ENCODE results near the gene CST4. TPM values are rescaled to one million over a fixed set of nuclear protein-coding genes. Genes with fewer than 3 reads are reported as not detected.

Gene CST4
- total RNA-seq, 1 experiment from 2014 or later = not detected

- TF ChIP-seq ATF2 (CRISPR knock-in tag; IDR thresholded peaks at IDR 0.05; ENCODE audit: borderline replicate concordance, low read depth) (no peak), NFYB (CRISPR knock-in tag; conservative IDR thresholded peaks at IDR 0.05; ENCODE audit: low read depth) (no peak), ETV6 (CRISPR knock-in tag; IDR thresholded peaks at IDR 0.05) (no peak), FOXJ3 (CRISPR knock-in tag; IDR thresholded peaks at IDR 0.05; ENCODE audit: borderline replicate concordance) (no peak), MYBL2 (CRISPR knock-in tag; IDR thresholded peaks at IDR 0.05) (no peak), JUN (CRISPR knock-in tag; IDR thresholded peaks at IDR 0.05) (no peak), ZNF138 (CRISPR knock-in tag; conservative IDR thresholded peaks at IDR 0.05) (no peak)
- TF ChIP-seq, protein P1, sequence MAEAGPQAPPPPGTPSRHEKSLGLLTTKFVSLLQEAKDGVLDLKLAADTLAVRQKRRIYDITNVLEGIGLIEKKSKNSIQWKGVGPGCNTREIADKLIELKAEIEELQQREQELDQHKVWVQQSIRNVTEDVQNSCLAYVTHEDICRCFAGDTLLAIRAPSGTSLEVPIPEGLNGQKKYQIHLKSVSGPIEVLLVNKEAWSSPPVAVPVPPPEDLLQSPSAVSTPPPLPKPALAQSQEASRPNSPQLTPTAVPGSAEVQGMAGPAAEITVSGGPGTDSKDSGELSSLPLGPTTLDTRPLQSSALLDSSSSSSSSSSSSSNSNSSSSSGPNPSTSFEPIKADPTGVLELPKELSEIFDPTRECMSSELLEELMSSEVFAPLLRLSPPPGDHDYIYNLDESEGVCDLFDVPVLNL (CRISPR knock-in tag; IDR thresholded peaks at IDR 0.05; ENCODE audit: borderline replicate concordance, low read depth) = no peak
Observed at GRCh38 chr20:23654000-23654399, 34.8 kb downstream of the CST4 start (continued).

GRCh38 chr20:23653400-23653938 lies 35.4 kb downstream of the CST4 start:
- Mint-ChIP-seq H3K4me1 (peaks cover 12% of the 10 kb centered on the region), H3K27me3 (ENCODE audit: low read depth) (peaks cover 4% of the 10 kb centered on the region; the same call in 1 of the 2 replicates), H3K27ac (0 out of 2 replicates have a peak overlapping the region, but pooled peaks have one; percentile 45), H3K4me3 (no peak overlapping the region), H3K36me3 (no peaks in the 10 kb centered on the region), H3K9me3 (no peaks in the 10 kb centered on the region; the same call in 1 of the 2 replicates)
- ATAC-seq (no peak), DNase-seq (ENCODE audit: low spot score) (no peak)
- TF ChIP-seq KAT7 (CRISPR knock-in tag; IDR thresholded peaks at IDR 0.05; ENCODE audit: borderline replicate concordance) = no peak
- no peak for TF ChIP-seq SOX15 (CRISPR knock-in tag; IDR thresholded peaks at IDR 0.05)
- TF ChIP-seq FOXK1 (CRISPR knock-in tag; IDR thresholded peaks at IDR 0.05) = no peak
- no peak for TF ChIP-seq ZNF263 (CRISPR knock-in tag; IDR thresholded peaks at IDR 0.05; ENCODE audit: low read depth)
- no peak for TF ChIP-seq ATF3 (CRISPR knock-in tag; conservative IDR thresholded peaks at IDR 0.05)
- TF ChIP-seq NFE2L1 (CRISPR knock-in tag; IDR thresholded peaks at IDR 0.05) = no peak
- no peak for TF ChIP-seq NFYB (CRISPR knock-in tag; conservative IDR thresholded peaks at IDR 0.05; ENCODE audit: low read depth)
- TF ChIP-seq GRHL2 (CRISPR knock-in tag; IDR thresholded peaks at IDR 0.05; ENCODE audit: insufficient replicate concordance, severe bottlenecking) = no peak
- TF ChIP-seq ZNF138 (CRISPR knock-in tag; conservative IDR thresholded peaks at IDR 0.05) = no peak
- TF ChIP-seq SP1 (CRISPR knock-in tag; conservative IDR thresholded peaks at IDR 0.05) = no peak
- no peak for TF ChIP-seq SMAD4 (CRISPR knock-in tag; IDR thresholded peaks at IDR 0.05)
- TF ChIP-seq, protein P2, sequence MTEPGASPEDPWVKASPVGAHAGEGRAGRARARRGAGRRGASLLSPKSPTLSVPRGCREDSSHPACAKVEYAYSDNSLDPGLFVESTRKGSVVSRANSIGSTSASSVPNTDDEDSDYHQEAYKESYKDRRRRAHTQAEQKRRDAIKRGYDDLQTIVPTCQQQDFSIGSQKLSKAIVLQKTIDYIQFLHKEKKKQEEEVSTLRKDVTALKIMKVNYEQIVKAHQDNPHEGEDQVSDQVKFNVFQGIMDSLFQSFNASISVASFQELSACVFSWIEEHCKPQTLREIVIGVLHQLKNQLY (CRISPR knock-in tag; IDR thresholded peaks at IDR 0.05) = no peak
- TF ChIP-seq, protein P3, sequence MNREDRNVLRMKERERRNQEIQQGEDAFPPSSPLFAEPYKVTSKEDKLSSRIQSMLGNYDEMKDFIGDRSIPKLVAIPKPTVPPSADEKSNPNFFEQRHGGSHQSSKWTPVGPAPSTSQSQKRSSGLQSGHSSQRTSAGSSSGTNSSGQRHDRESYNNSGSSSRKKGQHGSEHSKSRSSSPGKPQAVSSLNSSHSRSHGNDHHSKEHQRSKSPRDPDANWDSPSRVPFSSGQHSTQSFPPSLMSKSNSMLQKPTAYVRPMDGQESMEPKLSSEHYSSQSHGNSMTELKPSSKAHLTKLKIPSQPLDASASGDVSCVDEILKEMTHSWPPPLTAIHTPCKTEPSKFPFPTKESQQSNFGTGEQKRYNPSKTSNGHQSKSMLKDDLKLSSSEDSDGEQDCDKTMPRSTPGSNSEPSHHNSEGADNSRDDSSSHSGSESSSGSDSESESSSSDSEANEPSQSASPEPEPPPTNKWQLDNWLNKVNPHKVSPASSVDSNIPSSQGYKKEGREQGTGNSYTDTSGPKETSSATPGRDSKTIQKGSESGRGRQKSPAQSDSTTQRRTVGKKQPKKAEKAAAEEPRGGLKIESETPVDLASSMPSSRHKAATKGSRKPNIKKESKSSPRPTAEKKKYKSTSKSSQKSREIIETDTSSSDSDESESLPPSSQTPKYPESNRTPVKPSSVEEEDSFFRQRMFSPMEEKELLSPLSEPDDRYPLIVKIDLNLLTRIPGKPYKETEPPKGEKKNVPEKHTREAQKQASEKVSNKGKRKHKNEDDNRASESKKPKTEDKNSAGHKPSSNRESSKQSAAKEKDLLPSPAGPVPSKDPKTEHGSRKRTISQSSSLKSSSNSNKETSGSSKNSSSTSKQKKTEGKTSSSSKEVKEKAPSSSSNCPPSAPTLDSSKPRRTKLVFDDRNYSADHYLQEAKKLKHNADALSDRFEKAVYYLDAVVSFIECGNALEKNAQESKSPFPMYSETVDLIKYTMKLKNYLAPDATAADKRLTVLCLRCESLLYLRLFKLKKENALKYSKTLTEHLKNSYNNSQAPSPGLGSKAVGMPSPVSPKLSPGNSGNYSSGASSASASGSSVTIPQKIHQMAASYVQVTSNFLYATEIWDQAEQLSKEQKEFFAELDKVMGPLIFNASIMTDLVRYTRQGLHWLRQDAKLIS (CRISPR knock-in tag; IDR thresholded peaks at IDR 0.05; ENCODE audit: borderline replicate concordance) = no peak
- TF ChIP-seq, protein P1 (CRISPR knock-in tag; IDR thresholded peaks at IDR 0.05; ENCODE audit: borderline replicate concordance, low read depth) = no peak
- no peak for TF ChIP-seq ETV6 (CRISPR knock-in tag; IDR thresholded peaks at IDR 0.05)
- no peak for TF ChIP-seq ZNF671 (CRISPR knock-in tag; IDR thresholded peaks at IDR 0.05)
- no peak for TF ChIP-seq NR2C2 (CRISPR knock-in tag; IDR thresholded peaks at IDR 0.05)
- TF ChIP-seq JUN (CRISPR knock-in tag; IDR thresholded peaks at IDR 0.05) = no peak
- TF ChIP-seq NFATC4 (CRISPR knock-in tag; IDR thresholded peaks at IDR 0.05) = no peak
- CTCF ChIA-PET = interaction anchor here (2.0 to 2.5 kb wide), 2 partner anchors 15 to 212 kb away, joined by 7 to 12 read pairs; no protein-coding TSS in a partner anchor
- POLR2A ChIA-PET = no interaction called here

All from WTC11 (cell line).